Measurements from ENCODE around the gene SPAG5. TPM values are rescaled to one million over a fixed set of nuclear protein-coding genes. Genes with fewer than 3 reads are reported as not detected.
A peak's percentile ranks its signal among the peaks of the same experiment; 100 is the strongest.

The SPAG5 gene
- total RNA-seq, 1 experiment from 2014 or later: 84.5 TPM

DNA sequence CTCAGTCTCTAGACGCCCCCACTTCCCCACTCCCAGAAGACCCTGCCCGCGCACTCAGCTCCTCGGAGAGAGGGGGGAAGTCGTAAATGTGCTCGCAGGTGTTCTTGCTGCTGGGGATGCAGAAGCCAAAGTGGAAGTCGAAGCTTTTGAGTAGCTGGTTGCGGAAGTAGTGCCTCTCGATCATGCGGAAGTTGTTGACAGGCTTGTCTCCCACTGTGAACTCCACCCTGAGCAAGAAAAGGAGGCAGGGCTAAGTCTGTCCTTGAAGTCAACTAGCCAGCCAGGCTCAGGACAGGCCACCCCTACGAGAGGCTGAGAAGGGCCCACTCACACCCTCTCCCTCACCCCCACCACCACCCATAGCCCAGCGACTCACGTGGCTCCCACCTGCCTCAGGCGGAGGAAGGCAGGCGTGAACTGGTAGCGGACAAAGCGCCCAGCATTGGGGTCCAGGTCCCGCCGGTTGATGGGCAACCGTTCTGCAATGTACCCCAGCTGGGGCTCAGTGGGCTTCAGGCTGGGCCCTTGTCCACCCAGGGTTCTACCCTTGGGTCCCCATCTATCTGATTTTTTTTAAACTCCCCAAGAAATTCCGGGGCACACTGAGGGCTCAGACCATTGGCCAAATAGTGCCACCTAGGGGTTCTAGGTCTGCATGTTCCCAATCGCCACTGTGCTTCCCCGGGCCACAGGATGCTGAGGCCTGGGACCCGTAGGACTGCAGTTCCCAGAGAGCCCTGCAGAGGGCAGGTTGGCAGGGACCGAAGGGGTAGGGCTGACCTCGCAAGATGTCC, 51.0 kb downstream of the SPAG5 start:
- DNase-seq (ENCODE audit: low read depth): peak; percentile 75

DNA sequence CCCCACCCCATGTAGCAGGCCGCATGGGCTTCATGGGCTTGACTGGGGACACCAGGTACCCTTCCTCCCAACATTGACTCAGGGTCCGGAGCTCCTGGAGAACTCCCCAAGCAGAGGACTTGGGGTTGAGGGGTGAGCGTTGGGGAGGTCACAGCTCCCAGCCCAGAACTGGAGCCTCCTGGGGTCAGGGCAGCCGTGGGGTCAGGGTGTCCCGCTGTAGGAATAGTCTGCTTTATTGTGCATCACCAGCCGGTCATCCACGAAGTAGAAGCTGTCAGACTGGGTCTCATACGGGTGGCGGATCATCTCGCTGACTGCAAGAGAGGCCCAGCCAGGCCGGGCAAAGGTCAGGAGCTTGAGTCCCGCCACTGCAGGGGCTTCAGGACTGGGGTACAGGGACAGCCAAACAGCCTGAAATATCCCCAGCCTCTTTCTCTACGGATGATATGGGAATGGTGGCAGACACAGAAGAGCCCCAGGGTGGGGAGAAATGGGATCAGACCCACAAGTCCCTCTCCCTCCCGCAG, 51.7 kb downstream of the SPAG5 start:
- no peak for DNase-seq (ENCODE audit: low read depth)

DNA sequence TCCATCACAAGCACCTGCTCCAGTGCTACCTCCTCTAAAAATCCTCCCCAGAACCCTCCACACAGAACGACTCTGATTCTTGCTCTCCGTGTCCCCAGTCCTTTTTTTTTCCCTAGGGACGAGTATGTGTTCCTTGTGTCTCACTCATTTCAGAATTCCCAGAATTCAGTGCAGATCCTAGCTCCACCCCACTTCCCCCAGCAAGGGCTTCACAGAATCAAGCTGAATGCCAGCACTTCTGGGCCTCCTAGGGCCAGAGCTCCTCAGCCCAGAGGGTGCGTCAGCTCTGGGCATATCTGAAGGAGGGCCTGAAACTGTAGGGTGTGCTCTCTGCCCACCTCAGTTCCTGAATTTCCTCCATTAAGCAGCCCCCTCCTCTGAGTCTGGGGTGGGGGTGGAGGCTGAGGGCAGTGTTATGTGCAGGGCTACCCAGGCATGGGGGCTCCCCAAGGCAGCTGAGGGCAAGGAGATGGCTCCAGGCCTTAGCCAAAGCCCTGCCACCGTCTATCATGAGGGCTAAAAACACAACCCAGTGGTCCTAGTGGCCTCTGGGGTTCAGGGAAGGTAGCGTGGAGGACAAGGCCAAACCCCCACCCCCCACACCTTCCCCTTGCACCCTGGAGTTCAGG, 52.9 kb downstream of the SPAG5 start:
- DNase-seq (ENCODE audit: low read depth): no peak

DNA sequence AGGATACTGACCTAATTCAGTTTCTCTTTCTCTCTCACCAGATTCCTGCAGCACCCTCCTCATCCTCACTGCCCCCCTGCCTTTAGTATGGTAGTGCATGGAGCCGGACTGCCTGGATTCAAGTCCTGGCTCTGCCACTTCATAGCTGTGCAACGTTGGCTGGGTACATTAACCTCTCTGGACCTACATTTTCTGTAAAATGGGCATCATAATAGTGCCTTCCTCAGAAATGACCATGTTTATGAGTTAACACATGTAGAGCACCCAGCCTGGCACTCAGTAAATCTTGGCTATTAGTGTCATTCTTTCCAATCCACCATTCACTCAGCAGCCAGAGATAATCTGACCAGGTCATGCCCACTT, 53.7 kb downstream of the SPAG5 start:
- no peak for DNase-seq (ENCODE audit: low read depth)

DNA sequence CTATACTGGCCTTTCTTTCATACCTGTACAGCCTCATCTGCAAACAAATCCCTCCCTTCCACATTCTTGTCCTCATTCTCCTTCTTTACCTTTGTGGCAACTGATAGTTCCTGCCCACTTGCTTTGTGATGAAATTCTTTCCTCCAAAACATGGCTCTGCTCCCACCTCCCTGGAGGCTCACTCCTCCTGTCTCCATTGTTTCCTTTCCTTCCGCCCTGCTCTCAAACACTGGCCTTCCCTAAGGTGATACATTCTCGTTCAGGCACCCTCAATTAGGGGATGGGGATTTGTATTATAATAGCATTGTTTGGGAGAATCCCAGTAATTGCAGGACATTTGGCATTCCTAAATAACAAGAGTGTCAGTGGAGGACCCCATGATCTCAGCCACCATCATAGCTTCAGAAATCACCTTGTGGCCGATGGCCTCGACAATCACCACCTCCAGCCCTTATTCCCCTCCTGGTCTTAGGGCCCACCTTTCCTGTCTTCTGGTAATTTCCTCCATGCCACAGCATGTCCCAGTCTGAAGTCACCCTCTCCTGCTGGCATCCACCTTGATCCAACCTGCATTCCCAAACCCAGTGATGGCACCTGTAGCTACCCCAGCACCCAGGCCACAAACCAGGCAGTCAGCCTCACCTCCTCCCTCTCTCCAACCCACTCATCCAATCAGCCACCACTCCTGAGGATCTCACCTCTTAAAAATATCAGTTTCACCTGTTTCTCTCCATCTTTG, 54.3 kb downstream of the SPAG5 start:
- DNase-seq (ENCODE audit: low read depth): no peak

DNA sequence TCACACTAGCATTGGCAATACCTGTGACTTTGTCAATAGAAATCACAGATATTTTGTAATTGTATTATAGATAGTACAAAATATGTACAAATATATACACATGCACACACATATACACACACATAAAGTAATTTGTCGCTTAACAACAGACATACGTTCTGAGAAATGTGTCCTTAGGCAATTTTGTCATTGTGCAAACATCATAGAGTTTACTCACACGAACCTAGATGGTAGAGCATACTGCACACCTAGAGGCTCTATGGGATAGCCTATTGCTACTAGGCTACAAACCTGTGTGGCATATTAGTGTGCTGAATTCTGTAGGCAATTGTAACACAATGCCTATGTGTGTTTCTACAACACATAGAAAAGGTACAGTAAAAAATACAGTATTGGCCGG, 57.4 kb downstream of the SPAG5 start:
- no peak for DNase-seq (ENCODE audit: low read depth)

- no peak for DNase-seq (ENCODE audit: low read depth)
Observed at GRCh38 chr17:28540231-28540630, 58.6 kb downstream of the SPAG5 start.

GRCh38 chr17:28538296-28538895, 60.4 kb downstream of the SPAG5 start:
- DNase-seq (ENCODE audit: low read depth): no peak

DNA sequence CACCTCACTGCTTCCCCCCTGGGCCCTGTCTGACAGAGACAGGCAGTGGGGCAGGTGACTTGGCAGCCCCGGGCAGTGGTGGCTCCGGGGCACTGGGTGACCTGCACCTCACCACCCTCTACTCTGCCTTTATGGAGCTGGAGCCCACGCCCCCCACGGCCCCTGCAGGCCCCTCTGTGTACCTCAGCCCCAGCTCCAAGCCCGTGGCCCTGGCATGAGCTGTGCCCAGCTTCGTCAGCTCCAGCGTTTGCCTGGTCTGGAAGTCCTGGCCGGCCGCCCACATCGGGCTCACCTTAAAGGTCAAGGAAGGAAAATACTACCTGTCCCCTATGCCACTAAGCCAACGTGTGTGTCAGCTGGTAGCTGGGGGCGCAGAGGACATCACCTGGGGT, 61.6 kb downstream of the SPAG5 start:
- DNase-seq (ENCODE audit: low read depth): no peak

GRCh38 chr17:28536532-28537218, 62.1 kb downstream of the SPAG5 start:
- no peak for DNase-seq (ENCODE audit: low read depth)

DNA sequence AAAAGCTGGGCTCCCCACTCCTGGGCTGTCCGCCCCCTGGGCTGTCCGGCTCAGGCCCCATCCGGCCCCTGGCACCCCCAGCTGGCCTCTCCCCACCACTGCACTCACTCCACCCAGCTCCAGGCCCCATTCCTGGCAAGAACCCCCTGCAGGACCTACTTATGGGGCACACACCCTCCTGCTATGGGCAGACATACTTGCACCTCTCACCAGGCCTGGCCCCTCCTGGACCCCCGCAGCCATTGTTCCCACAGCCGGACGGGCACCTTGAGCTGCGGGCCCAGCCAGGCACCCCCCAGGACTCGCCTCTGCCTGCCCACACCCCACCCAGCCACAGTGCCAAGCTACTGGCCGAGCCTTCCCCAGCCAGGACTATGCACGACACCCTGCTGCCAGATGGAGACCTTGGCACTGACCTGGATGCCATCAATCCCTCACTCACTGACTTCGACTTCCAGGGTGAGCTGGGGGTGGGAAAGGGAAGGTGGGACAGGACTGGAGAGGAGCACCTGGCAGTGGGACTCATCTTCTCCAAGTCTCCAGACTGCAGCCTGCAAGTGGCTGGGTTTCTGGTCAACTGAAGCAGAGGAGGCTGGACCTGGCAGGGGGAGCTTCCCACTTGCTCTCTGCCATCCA, 64.0 kb downstream of the SPAG5 start:
- DNase-seq (ENCODE audit: low read depth): no peak

- no peak for DNase-seq (ENCODE audit: low read depth)
Observed at GRCh38 chr17:28533091-28533807, 65.6 kb downstream of the SPAG5 start.

- DNase-seq (ENCODE audit: low read depth): no peak
Observed at GRCh38 chr17:28532050-28532960, 66.5 kb downstream of the SPAG5 start.

GRCh38 chr17:28530926-28531325, 67.9 kb downstream of the SPAG5 start:
- no peak for DNase-seq (ENCODE audit: low read depth)

DNA sequence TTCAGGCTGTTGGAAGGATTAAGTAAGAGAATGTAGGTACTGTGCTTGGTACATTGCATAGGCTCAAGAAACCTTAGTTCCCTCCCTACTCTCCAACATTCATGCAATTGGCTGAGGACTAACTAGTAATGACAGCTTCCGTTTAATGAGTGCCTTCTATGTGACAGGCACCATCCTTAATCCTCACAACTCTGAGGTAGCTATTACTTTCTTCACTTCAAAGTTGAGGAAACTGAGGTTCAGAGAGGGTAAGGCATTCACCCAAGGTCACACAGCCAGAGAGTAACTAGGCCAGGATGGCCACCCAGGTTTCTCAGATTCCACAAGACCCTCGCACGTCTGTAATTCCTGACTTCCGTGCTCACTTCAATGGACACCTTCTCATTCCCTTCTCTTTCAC, 68.6 kb downstream of the SPAG5 start:
- no peak for DNase-seq (ENCODE audit: low read depth)

GRCh38 chr17:28529013-28529400, 69.8 kb downstream of the SPAG5 start:
- DNase-seq (ENCODE audit: low read depth): no peak

DNA sequence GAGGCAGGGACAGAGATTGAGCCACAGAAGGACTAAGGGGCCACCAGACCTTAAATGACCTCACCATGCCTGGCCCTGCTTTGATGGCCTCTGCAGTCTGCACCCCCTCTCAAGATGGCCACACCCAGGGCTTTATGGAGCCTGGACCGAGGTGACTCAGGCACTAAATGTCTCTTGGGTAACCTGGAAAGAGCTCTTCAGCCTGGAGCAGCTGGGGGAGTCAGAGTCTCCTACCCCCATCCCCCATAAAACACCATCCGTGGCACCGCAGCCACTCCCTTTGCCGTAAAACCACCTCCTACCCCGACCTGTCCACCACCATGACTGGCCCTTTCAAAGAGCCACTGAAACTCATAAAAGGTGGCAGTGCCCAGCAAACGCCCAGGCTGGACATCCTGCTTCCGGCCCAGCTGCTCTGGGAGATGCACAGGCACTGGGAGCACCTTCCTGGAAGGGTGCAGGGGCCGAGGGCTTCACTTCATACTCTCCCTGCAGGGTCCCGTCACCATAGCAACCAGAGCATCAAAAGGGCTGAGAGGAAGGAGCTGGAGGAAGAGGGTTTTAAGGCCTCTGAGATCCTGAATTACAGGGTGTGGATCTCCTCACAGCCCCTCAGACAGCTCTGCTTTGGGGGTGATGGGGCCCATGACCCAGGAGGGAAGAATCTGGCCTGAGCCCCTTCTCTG, 70.4 kb downstream of the SPAG5 start:
- no peak for DNase-seq (ENCODE audit: low read depth)

GRCh38 chr17:28527859-28528258, 71.0 kb downstream of the SPAG5 start:
- no peak for DNase-seq (ENCODE audit: low read depth)

Data from HT1080 (cell line).